HG03469 (cell line): ENCODE data around the gene NTM.

Experiments used
- ATAC-seq: cut with Tn5 transposase; IDR thresholded peaks from one replicate; pipeline ENCODE4 v1.9.1; 2021; ENCODE audit warnings: mild to moderate bottlenecking, moderate library complexity, moderate number of reproducible peaks; ENCODE audit not compliant: unreplicated experiment

NTM gene

DNA sequence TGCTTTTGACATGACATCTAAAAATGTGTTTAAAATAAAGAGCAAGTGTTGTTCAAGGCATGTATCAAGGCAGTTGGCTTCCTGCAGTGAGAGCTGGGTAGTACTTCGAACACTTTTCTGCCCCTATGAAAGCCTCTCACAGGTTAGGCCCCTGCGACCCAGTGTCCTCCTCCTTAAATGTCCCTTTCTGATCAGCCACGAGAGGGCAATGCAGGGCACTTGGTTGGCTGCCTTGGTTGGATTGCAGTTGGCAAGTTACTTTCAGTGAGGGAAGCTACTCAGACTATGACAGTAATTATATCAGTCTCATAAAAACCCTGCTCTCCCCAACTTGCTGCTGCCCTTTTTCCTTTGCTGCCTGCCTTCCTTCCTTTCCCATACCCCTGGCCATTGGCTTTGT lies 743.8 kb downstream of the NTM start:
- no peak for ATAC-seq

DNA sequence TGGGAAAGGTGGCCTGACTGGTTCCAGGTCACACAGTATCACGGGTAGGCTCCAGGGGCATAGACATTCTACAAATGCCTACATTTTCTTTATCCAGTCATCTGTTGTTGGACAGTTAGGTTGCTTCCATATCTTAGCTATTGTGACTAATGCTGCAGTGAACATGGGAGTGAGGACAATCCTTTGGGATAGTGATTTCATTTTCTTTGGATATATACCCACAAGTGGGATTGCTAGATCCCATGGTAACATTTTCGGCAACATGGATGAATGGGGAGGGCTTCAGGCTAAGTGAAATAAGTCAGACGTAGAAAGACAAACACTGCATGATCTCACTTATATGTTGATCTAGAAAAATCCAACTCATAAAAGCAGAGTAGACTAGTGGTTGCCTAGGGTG lies 744.3 kb downstream of the NTM start:
- ATAC-seq: no peak

- no peak for ATAC-seq
Observed at GRCh38 chr11:132115454-132115853, 745.0 kb downstream of the NTM start.

DNA sequence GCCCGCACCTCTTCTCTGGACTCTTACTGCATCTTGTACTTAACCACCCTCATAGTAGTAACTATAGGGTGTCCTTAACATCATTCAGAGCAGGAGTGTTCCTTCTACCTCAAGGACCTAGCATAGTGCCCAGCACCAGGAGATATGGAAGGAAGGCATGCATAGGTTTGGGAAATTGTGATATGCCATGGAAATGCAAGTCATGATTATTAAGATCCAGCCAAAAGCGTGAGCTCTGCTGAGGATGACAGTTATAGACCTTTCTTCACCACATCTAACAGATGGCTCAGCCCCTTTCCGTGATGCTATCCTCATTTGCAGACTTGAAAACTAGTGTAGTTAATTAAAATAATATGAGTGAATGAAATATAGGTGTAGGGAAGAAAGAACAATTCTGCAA lies 746.1 kb downstream of the NTM start:
- no peak for ATAC-seq

DNA sequence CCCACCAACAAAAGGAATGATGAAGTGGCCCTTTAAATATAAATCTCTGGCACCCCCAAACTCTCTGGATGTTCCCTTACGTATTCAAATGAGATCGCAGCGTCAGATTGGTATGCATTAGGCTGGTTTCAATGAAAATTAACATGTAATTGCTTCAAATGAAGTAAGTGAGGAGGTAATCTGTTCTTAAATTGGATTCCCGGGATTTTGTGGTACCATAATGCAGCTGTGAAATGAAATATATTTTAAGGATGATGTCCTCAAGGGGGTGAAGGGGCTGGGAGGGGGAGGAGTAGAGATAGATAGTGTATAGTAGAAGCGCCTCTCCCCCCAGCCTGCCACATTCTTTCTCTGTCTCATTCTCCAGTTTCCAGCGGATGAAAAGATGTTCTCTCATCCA lies 748.2 kb downstream of the NTM start:
- no peak for ATAC-seq

- ATAC-seq: no peak
Observed at GRCh38 chr11:132119573-132119972, 749.2 kb downstream of the NTM start.

DNA sequence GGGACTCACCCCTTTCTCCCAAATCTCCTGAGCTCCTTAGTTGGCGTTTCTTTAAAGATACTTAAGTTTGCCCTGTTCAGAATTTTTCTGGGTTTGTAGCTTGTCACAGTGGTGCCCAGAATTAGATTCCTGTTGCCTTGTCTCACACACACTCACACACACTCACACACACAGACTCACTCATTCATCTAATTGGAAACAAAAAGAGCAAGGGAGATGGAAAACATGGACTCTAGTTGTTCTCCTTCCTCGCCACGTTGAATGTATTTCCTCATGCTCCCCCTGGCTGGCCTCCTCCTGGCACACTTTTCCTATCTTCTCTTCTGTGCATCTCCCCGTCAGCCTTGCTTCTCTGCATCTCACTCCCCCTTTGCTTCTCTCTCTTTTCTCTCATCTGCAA lies 752.3 kb downstream of the NTM start:
- ATAC-seq: no peak

- ATAC-seq: no peak
Observed at GRCh38 chr11:132123449-132123848, 753.0 kb downstream of the NTM start.

DNA sequence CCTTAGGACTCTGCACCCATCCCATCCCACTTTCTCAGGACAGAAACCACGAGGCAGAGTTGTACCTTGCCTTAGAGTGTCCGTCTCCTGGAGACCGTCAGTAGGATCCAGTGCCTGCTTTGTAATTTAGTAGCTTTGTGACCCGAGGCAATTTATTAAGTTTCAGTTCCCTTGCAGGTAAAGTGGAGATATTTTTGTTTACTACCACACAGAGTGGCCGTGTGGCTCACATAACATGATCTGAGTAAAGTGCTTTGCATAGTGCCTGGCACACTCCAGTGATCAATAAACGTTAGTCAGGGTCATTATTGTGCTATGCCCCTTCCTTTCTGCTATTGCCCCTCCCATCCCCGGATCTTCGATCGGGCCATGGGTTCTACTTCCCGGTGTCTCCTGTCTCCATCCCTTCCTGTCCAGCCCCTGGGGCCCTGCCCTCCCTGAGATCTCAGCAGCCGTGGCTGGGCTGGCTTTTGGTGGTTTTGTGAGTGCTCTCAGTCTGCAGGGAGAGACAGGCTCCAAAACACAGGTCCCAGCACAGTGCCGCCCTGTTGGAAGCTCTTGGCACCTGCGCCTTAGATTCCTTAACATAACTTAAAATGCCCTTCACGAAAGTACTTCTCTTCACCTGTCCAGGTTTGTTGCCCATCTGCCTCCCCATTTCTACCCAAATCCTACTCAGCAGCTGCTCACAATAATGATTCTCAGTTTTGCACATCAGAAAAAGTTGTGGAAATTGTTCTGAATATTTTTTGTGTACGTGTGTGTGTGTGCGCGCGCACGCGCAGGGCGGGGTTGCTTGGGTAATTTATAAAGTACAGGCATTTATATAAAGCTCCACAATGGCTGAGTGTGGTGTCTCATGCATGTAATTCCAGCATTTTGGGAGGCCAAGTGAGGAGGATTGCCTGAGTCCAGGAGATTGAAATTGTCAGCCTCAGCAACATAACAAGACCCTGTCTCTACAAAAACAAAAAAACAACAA lies 753.7 kb downstream of the NTM start:
- ATAC-seq: no peak

- ATAC-seq: no peak
Observed at GRCh38 chr11:132125988-132126871, 755.8 kb downstream of the NTM start.

DNA sequence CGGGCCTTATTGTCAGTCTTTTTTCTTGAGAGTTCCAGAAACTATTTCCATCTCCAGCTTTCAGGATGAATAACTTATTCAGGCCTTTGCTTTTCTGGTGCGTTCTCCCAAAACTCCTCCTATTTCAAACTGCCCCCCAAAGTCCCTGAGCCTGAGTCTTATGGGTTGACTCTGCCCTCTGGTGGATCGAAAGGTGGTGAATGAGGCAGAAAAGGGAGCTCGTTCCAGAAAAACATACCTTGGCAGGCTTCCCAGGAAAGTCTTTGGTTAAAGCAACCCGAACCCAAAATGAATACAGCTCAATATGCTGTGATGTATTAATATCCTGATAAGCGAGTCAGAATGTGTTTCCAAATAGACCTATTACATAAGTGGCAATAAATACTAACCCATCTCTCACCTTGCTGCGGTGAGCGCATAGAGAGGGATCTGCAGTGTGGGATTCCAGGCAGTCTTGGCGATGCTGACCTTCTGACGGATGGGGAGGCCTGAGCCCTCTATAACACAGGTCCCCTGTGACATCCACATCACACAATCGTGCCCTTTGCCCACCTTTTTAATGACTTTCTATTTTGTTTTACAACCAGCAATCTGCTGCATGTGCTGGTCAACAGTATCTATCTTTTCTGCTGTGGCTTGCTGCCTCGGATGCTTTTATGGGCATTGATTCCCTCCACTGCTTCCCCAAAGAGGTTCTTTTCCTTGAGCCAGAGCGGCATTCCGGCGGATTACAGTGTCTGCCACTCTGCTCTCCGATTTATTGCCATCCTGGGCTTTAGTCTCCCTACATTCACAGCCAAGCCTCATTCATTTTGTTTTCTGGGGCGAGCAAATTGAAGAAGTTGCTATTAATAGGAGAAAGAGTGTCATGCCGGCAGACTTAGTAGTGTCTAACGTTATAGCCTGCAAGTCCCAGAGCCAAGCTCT lies 756.8 kb downstream of the NTM start:
- no peak for ATAC-seq

GRCh38 chr11:132127900-132128288 lies 757.5 kb downstream of the NTM start:
- ATAC-seq: no peak

- ATAC-seq: no peak
Observed at GRCh38 chr11:132131047-132131446, 760.6 kb downstream of the NTM start.

DNA sequence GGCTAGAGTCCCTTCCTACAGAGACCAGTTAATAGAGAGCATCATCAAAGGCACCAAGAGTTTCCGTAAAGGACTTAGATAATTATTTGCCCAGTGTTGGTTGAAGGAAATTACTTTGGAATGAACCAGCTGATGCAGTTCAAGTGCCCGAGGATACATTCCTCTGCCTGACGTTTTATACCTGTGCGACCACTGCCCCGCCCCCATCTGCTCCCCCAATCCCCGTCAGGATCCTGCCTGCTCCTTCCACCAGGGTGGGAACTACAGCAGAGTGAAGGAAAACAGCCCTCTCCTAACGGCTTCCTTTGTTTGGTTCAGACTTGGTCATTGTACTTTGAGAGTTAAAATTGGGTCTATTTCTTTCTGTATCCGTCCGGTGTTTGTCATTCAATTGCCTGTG lies 761.5 kb downstream of the NTM start:
- no peak for ATAC-seq

DNA sequence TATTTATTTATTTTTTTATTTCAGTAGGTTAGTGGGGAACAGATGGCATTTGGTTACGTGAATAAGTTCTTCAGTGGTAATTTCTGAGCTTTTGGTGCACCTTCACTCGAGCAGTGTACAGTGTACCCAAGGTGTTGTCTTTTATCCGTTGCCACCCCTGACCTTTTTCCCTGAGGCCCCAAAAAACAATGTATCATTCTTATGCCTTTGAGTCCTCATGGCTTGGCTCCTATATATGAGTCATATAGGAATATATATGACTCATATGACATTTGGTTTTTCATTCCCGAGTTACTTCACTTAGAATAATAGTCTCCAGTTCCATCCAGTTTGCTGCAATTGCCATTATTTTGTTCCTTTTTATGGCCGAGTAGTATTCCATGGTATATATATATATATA lies 763.9 kb downstream of the NTM start:
- ATAC-seq: no peak

- ATAC-seq: no peak
Observed at GRCh38 chr11:132137289-132137980, 767.0 kb downstream of the NTM start.

DNA sequence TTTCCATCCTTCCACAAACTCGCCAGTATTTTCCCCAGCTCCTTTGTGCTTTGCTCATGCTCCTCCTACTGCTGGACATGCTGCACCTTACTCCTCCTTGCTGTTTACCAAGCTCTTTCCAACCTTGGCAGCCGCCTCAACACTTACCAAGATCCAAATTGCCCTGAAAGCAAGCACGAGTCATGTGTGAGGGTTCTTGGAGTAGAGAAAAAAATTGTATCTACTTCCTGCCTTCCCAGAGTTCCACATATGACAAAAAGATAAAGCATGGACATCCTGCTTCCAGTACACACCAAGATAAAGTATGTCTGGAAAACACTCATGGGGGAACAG lies 767.5 kb downstream of the NTM start:
- ATAC-seq: no peak

- ATAC-seq: no peak
Observed at GRCh38 chr11:132139181-132139580, 768.8 kb downstream of the NTM start.

GRCh38 chr11:132140056-132140455 lies 769.6 kb downstream of the NTM start:
- no peak for ATAC-seq

- ATAC-seq: no peak
Observed at GRCh38 chr11:132142121-132142520, 771.7 kb downstream of the NTM start.
